OCI-LY3 (cell line): ENCODE results near the gene PPP2R3C.

Experiments
- CTCF ChIP-seq: fragments of 200-600, 300-600 bp; sonication (generic); IDR thresholded peaks from 2 replicates; pipeline ENCODE4 v1.5.1; 2014; ENCODE audit warnings: antibody characterized with exemption, low read length, low read depth
- EZH2phosphoT487 ChIP-seq: fragments of 200-600 bp; shearing (Covaris generic); IDR thresholded peaks from 2 replicates; pipeline ENCODE4 v1.6.1; 2018; ENCODE audit warnings: antibody characterized with exemption, mixed run types, low read depth

- TF ChIP-seq CTCF (no peak), EZH2phosphoT487 (no peak)
Measured at GRCh38 chr14:35085441-35085840, 36.3 kb downstream of the PPP2R3C start.
